Liver (tissue), 9 donors: ENCODE data around the gene TMSB4X. TPM values are rescaled to one million over a fixed set of nuclear protein-coding genes. Genes with fewer than 3 reads are reported as not detected.

ENCODE experiments used
- DNase-seq: peaks from one replicate; pipeline ENCODE4 v3.0.0-alpha.2; 2017; ENCODE audit warnings: low spot score
- H3K27ac ChIP-seq, 2 donors: one replicate each; pipeline ENCODE4 v1.7.0; 2013; ENCODE audit warnings: inconsistent platforms in 2 of 2, low read length in 2 of 2, control low read depth in 1 of 2, low read depth in 1 of 2, mild to moderate bottlenecking in 1 of 2
- H3K27me3 ChIP-seq, 4 donors: one replicate each; pipeline versions ENCODE4 v1.6.1 to v1.7.0; 2013; ENCODE audit warnings: low read length in 3 of 4, inconsistent platforms in 1 of 4, mild to moderate bottlenecking in 1 of 4, moderate library complexity in 1 of 4; ENCODE audit not compliant: control insufficient read depth in 4 of 4, insufficient read depth in 4 of 4
- H3K36me3 ChIP-seq, 4 donors: one replicate each; pipeline versions ENCODE4 v1.6.1 to v1.7.0; 2013; ENCODE audit warnings: low read length in 3 of 4, mild to moderate bottlenecking in 3 of 4, low read depth in 1 of 4, moderate library complexity in 1 of 4; ENCODE audit not compliant: control insufficient read depth in 4 of 4, insufficient read depth in 3 of 4
- H3K4me1 ChIP-seq, 4 donors: one replicate each; pipeline versions ENCODE4 v1.6.1 to v1.7.0; 2013; ENCODE audit warnings: low read length in 3 of 4, mild to moderate bottlenecking in 3 of 4, moderate library complexity in 1 of 4; ENCODE audit not compliant: control insufficient read depth in 4 of 4, insufficient read depth in 4 of 4
- H3K4me3 ChIP-seq, 3 donors: one replicate each; pipeline versions ENCODE4 v1.6.1 to v1.7.0; 2013; ENCODE audit warnings: low read length in 3 of 3, control low read depth in 1 of 3, low read depth in 1 of 3, mild to moderate bottlenecking in 1 of 3
- H3K9ac ChIP-seq, 2 donors: one replicate each; pipeline ENCODE4 v1.7.0; 2013; ENCODE audit warnings: low read length in 2 of 2, mild to moderate bottlenecking in 2 of 2, moderate library complexity in 2 of 2, control low read depth in 1 of 2, low read depth in 1 of 2
- H3K9me3 ChIP-seq, 4 donors: one replicate each; pipeline versions ENCODE4 v1.6.1 to v1.7.0; 2013; ENCODE audit warnings: low read length in 3 of 4; ENCODE audit not compliant: control insufficient read depth in 4 of 4
- CTCF ChIP-seq: fragments of 150-350 bp; IDR thresholded peaks from 2 replicates; pipeline ENCODE4 v1.5.1; 2017; ENCODE audit warnings: improper control_type of control experiment, low read depth, low read length; ENCODE audit not compliant: missing input control
- EGR1 ChIP-seq, 2 donors: IDR thresholded peaks; 2 replicates each; pipeline ENCODE4 v1.6.1; 2016 to 2018; ENCODE audit warnings: antibody characterized with exemption in 2 of 2, low read depth in 2 of 2
- FOXA1 ChIP-seq: IDR thresholded peaks from 2 replicates; pipeline ENCODE4 v1.6.1; 2016; ENCODE audit warnings: antibody characterized with exemption
- FOXA2 ChIP-seq: IDR thresholded peaks from 2 replicates; pipeline ENCODE4 v1.6.1; 2016; ENCODE audit warnings: antibody characterized with exemption
- HNF4A ChIP-seq, 2 donors: conservative IDR thresholded peaks; 2 replicates each; pipeline ENCODE4 v1.6.1; 2016; ENCODE audit warnings: antibody characterized with exemption in 2 of 2, mild to moderate bottlenecking in 2 of 2
- MAX ChIP-seq: IDR thresholded peaks from 2 replicates; pipeline ENCODE4 v1.6.1; 2016; ENCODE audit warnings: antibody characterized with exemption
- NR2F2 ChIP-seq: IDR thresholded peaks from 2 replicates; pipeline ENCODE4 v1.6.1; 2016; ENCODE audit warnings: antibody characterized with exemption
- REST ChIP-seq: IDR thresholded peaks from 2 replicates; pipeline ENCODE4 v1.6.1; 2016; ENCODE audit warnings: antibody characterized with exemption, mild to moderate bottlenecking
- RXRA ChIP-seq, 2 donors: IDR thresholded peaks; 2 replicates each; pipeline ENCODE4 v1.6.1; 2017 to 2018; ENCODE audit warnings: antibody characterized with exemption in 2 of 2, mild to moderate bottlenecking in 1 of 2
- SP1 ChIP-seq: IDR thresholded peaks from 2 replicates; pipeline ENCODE4 v1.6.1; 2018; ENCODE audit warnings: antibody characterized with exemption, mild to moderate bottlenecking
- TAF1 ChIP-seq: conservative IDR thresholded peaks from 2 replicates; pipeline ENCODE4 v1.6.1; 2016; ENCODE audit warnings: antibody characterized with exemption, mild to moderate bottlenecking
- YY1 ChIP-seq: IDR thresholded peaks from 2 replicates; pipeline ENCODE4 v1.6.1; 2016; ENCODE audit warnings: antibody characterized with exemption, mild to moderate bottlenecking
- ZBTB33 ChIP-seq: IDR thresholded peaks from 2 replicates; pipeline ENCODE4 v1.6.1; 2016; ENCODE audit warnings: antibody characterized with exemption
- WGBS: extraction: QIAGEN DNeasy Blood & Tissue Kit; methylation state at CpG from one replicate; pipeline ENCODE4 v1.1.7; 2013; 5-methylcytosine and 5-hydroxymethylcytosine counted together
- polyA plus RNA-seq, 2 donors: library from polyadenylated mRNA; stranded (reverse) in 1 of 2; unstranded in 1 of 2; fragments of 200-250 nt in 1 of 2; fragments of >200 nt in 1 of 2; fragmentation: Nextera tagmentation in 1 of 2; extraction: Ambion mirVana in 1 of 2; gene quantifications; one replicate each; pipeline versions ENCODE4 v1.2.1 to v1.2.3, GENCODE V29; 2013 to 2015
- total RNA-seq, 2 donors: library from RNA; depleted of rRNA; stranded (reverse); fragments of >200 nt; gene quantifications; one replicate each; pipeline ENCODE4 v1.2.3, GENCODE V29; 2014
- donor health status: healthy.
- donor health status: healthy.
- donor health status: healthy.
- donor health status: healthy.
- donor health status: healthy.

TMSB4X gene
- total and polyA plus RNA-seq, 4 donors, result 658 to 1,704 (median 816) TPM

GRCh38 chrX:12955882-12956703 is 18.8 kb upstream of the TMSB4X start:
- Histone ChIP-seq H3K4me1 (peaks cover 3 to 6% (median 4%) of the 10 kb centered on the region in 4 donors), H3K9me3 (no peaks in the 10 kb centered on the region), H3K27me3 (no peaks in the 10 kb centered on the region), H3K4me3 (no peak overlapping the region), H3K9ac (peak overlapping the region in 1 of 2 donors; percentile 39), H3K27ac (peak overlapping the region; percentile 61 to 80), H3K36me3 (no peaks in the 10 kb centered on the region)
- WGBS, result 54% methylated on average over 20 of the region's 20 CpGs
- no peak for DNase-seq
- no peak for TF ChIP-seq RXRA (IDR thresholded peaks at IDR 0.05)
- TF ChIP-seq SP1, result peak; percentile 36

GRCh38 chrX:12956704-12957534 is 18.0 kb upstream of the TMSB4X start:
- Histone ChIP-seq H3K36me3 (no peaks in the 10 kb centered on the region), H3K9me3 (no peaks in the 10 kb centered on the region), H3K27ac (peak overlapping the region; percentile 61 to 80), H3K27me3 (no peaks in the 10 kb centered on the region), H3K4me1 (peaks cover 3 to 6% (median 4%) of the 10 kb centered on the region in 4 donors), H3K4me3 (no peak overlapping the region), H3K9ac (peak overlapping the region in 1 of 2 donors; percentile 39)
- TF ChIP-seq MAX (no peak), YY1 (no peak), FOXA1 (no peak), RXRA (IDR thresholded peaks at IDR 0.05) (no peak), EGR1 (IDR thresholded peaks at IDR 0.05; ENCODE audit: low read depth in 2 of 2) (no peak), TAF1 (no peak)
- 68% methylated on average over 8 of the region's 8 CpGs for WGBS
- DNase-seq, result no peak

- TF ChIP-seq FOXA2 (no peak), SP1 (no peak), ZBTB33 (no peak), CTCF (no peak), REST (no peak), HNF4A (conservative IDR thresholded peaks at IDR 0.05) (no peak), TAF1 (no peak), RXRA (IDR thresholded peaks at IDR 0.05) (no peak), EGR1 (IDR thresholded peaks at IDR 0.05; ENCODE audit: low read depth in 2 of 2) (no peak), NR2F2 (no peak)
- DNase-seq, result no peak
- Histone ChIP-seq H3K4me3 (no peak overlapping the region), H3K9me3 (no peaks in the 10 kb centered on the region), H3K4me1 (peaks cover 3 to 8% (median 4%) of the 10 kb centered on the region in 4 donors), H3K27me3 (no peaks in the 10 kb centered on the region), H3K36me3 (no peaks in the 10 kb centered on the region), H3K27ac (no peak overlapping the region), H3K9ac (no peak overlapping the region)
- 67% methylated on average over 5 of the region's 5 CpGs for WGBS
Observed at GRCh38 chrX:12958059-12958458, 16.9 kb upstream of the TMSB4X start.
